Upper lobe of left lung (tissue), 6 donors: Measurements from ENCODE around the gene YPEL1. TPM values are rescaled to one million over a fixed set of nuclear protein-coding genes. Genes with fewer than 3 reads are reported as not detected.
"Not testable (repeated sequence)": the region's sequence is repeated elsewhere in the genome, so short reads cannot be mapped to it uniquely, and the experiment has no call there.

ENCODE experiments used
- ATAC-seq, 2 donors: fragments of 200-7000 bp; cut with Tn5 transposase; one replicate each; pipeline ENCODE4 v1.9.1; 2022; ENCODE audit warnings: mild to moderate bottlenecking in 2 of 2, moderate library complexity in 2 of 2; ENCODE audit not compliant: low FRiP score in 2 of 2
- DNase-seq, 2 donors: peaks; one replicate each; pipeline ENCODE4 v3.0.0-alpha.2; 2019 to 2020
- H3K27ac ChIP-seq, 4 donors: fragments of 200-600 bp; sonication (generic); one replicate each; pipeline ENCODE4 v1.5.1; 2016 to 2019
- H3K27me3 ChIP-seq, 4 donors: fragments of 200-600 bp; sonication (generic); one replicate each; pipeline ENCODE4 v1.5.1; 2017 to 2019
- H3K36me3 ChIP-seq, 4 donors: fragments of 200-600 bp; sonication (generic); one replicate each; pipeline ENCODE4 v1.5.1; 2016 to 2019
- H3K4me1 ChIP-seq, 4 donors: fragments of 200-600 bp; sonication (generic); one replicate each; pipeline ENCODE4 v1.5.1; 2018 to 2019
- H3K4me3 ChIP-seq, 4 donors: fragments of 200-600 bp; sonication (generic); one replicate each; pipeline ENCODE4 v1.5.1; 2017 to 2019; ENCODE audit warnings: mild to moderate bottlenecking in 2 of 4, moderate library complexity in 1 of 4
- H3K9me3 ChIP-seq, 4 donors: fragments of 200-600 bp; sonication (generic); one replicate each; pipeline ENCODE4 v1.5.1; 2018 to 2019
- CTCF ChIP-seq, 6 experiments: fragments of 450-650 bp in 4 of 6; fragments of 200-600 bp in 2 of 6; sonication (generic) in 2 of 6; IDR thresholded peaks; one replicate each; pipeline ENCODE4 v1.5.1; 2016 to 2019; ENCODE audit warnings: antibody characterized with exemption in 6 of 6
- EP300 ChIP-seq, 4 donors: sonication (generic); formaldehyde crosslinking; IDR thresholded peaks; one replicate each; pipeline ENCODE4 v1.5.1; 2017; ENCODE audit warnings: antibody characterized with exemption in 4 of 4, control low read depth in 2 of 4
- POLR2A ChIP-seq, 4 donors: fragments of 450-650 bp; IDR thresholded peaks; one replicate each; pipeline ENCODE4 v1.5.1; 2016 to 2017; ENCODE audit warnings: antibody characterized with exemption in 4 of 4, mild to moderate bottlenecking in 2 of 4
- POLR2AphosphoS5 ChIP-seq, 2 donors: sonication (generic); formaldehyde crosslinking; IDR thresholded peaks; one replicate each; pipeline ENCODE4 v1.5.1; 2017; ENCODE audit warnings: antibody characterized with exemption in 2 of 2
- WGBS, 2 donors: methylation state at CpG; one replicate each; pipeline ENCODE4 v1.1.5; 2017 to 2018; 5-methylcytosine and 5-hydroxymethylcytosine counted together
- total RNA-seq, 6 donors: library from RNA; depleted of rRNA in 4 of 6; stranded (reverse); fragments of >200 nt in 4 of 6; gene quantifications; one replicate each; pipeline versions ENCODE4 v1.1.0 to v1.2.1, GENCODE V29; 2016 to 2021
- donor health status: DM: no; HTN: no; CAD: no; lungs with moderate emphysema.
- donor health status: DM: no; HTN: yes; CAD: no; lungs with severe emphysema.

Gene YPEL1
- total RNA-seq, 6 donors from 2014 or later = 4.4 to 11.6 (median 7.4) TPM

DNA sequence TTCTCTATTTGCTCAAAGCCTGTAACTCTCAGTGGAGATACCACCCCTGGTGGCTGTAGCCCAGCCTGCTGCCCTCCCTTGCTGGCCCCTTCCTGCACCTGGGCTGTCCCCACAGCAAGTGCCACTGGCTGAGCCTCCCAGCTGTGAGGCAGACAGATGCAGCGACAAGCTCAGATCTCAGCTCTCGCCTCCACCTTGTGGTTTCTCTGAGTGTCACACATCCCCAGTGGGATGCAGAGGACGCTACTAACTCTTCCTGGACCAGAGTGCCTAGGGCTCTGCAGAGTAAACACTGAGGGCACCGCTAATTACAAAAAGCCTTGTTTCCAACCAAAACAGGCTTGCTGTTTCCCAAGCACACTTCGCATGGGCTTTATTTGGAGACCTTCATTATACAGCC, 8.9 kb downstream of the YPEL1 start:
- TF ChIP-seq CTCF (IDR thresholded peaks at IDR 0.05) = peak in 2 of 6 experiments; percentile 7 to 8
- TF ChIP-seq POLR2A (IDR thresholded peaks at IDR 0.05) = no peak
- TF ChIP-seq POLR2AphosphoS5 (IDR thresholded peaks at IDR 0.05) = no peak
- TF ChIP-seq EP300 (IDR thresholded peaks at IDR 0.05) = no peak
- H3K27me3 ChIP-seq = no peaks in the 10 kb centered on the region
- DNase-seq (no peak), ATAC-seq (no peak)
- WGBS, 2 donors = 83% methylated on average over 2 to 5 of the region's 5 CpGs
- H3K36me3 ChIP-seq = no peaks in the 10 kb centered on the region
- H3K4me1 ChIP-seq = no peaks in the 10 kb centered on the region
- no peaks in the 10 kb centered on the region for H3K9me3 ChIP-seq
- no peak overlapping the region for H3K27ac ChIP-seq
- no peak overlapping the region for H3K4me3 ChIP-seq

GRCh38 chr22:21725956-21726649, 9.5 kb downstream of the YPEL1 start:
- Histone ChIP-seq H3K27me3 (no peaks in the 10 kb centered on the region), H3K9me3 (no peaks in the 10 kb centered on the region), H3K27ac (no peak overlapping the region), H3K4me1 (no peaks in the 10 kb centered on the region), H3K36me3 (no peaks in the 10 kb centered on the region), H3K4me3 (no peak overlapping the region)
- 85 to 94% methylated on average over 5 to 18 of the region's 19 CpGs for WGBS, 2 donors
- no peak for TF ChIP-seq EP300 (IDR thresholded peaks at IDR 0.05)
- TF ChIP-seq POLR2A (IDR thresholded peaks at IDR 0.05) = no peak
- no peak for TF ChIP-seq CTCF (IDR thresholded peaks at IDR 0.05)
- TF ChIP-seq POLR2AphosphoS5 (IDR thresholded peaks at IDR 0.05) = no peak
- ATAC-seq (peak in 1 of 2 donors; percentile 46), DNase-seq (peak in 1 of 2 donors; percentile 68)

DNA sequence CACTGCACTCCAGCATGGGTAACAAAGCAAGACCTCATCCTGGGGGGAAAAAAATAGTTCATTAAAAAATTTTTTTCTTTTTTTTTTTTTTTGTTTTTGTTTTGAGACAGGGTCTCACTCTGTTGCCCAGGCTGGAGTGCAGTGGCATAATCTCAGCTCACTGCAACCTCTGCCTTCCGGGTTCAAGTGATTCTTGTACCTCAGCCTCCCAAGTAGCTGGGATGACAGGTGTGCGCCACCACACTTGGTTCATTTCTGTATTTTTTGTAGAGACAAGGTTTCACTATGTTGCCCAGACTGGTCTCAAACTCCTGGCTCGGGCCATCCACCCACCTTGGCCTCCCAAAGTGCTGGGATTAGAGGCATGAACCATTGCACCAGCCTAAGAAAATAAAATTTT, 11.1 kb downstream of the YPEL1 start:
- H3K27me3 ChIP-seq, H3K9me3 ChIP-seq, H3K36me3 ChIP-seq, H3K27ac ChIP-seq, ATAC-seq, DNase-seq, H3K4me3 ChIP-seq, H3K4me1 ChIP-seq: not testable (repeated sequence)
- WGBS, 2 donors = 93 to 100% methylated on average over 3 of the region's 3 CpGs

GRCh38 chr22:21721195-21721852, 14.3 kb downstream of the YPEL1 start:
- not testable (repeated sequence) for ATAC-seq, H3K27ac ChIP-seq, H3K4me3 ChIP-seq, H3K27me3 ChIP-seq, DNase-seq, H3K9me3 ChIP-seq, H3K4me1 ChIP-seq, H3K36me3 ChIP-seq
- WGBS, 2 donors = 93 to 96% methylated on average over 14 to 15 of the region's 15 CpGs

GRCh38 chr22:21720191-21720859, 15.3 kb downstream of the YPEL1 start:
- not testable (repeated sequence) for H3K27me3 ChIP-seq, H3K4me1 ChIP-seq, H3K36me3 ChIP-seq, DNase-seq, H3K27ac ChIP-seq, H3K9me3 ChIP-seq, H3K4me3 ChIP-seq, ATAC-seq
- WGBS, 2 donors = 96 to 97% methylated on average over 8 to 10 of the region's 10 CpGs

DNA sequence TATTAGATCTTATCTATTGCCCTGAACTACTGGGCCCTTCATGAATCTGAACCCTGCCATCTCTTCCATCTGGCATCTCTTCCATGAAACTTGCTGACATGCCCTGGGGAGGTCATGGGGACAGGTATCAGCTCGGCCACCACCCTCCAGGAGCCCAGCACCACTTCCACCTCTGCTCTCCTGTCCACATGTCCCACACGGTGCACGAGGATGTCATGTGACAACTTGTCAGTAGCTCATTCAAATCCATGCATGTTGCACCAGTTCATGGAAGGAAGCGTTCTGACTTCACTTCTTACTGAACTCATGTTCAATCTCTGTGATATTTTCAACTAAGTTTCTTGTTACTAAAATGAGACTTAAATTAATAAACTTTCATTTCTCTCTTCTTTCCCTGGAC, 16.6 kb downstream of the YPEL1 start:
- Histone ChIP-seq H3K36me3 (no peaks in the 10 kb centered on the region), H3K27ac (no peak overlapping the region), H3K4me1 (no peaks in the 10 kb centered on the region), H3K4me3 (no peak overlapping the region), H3K27me3 (no peaks in the 10 kb centered on the region), H3K9me3 (no peaks in the 10 kb centered on the region)
- ATAC-seq (no peak), DNase-seq (no peak)
- 54 to 70% methylated on average over 4 of the region's 4 CpGs for WGBS, 2 donors
- TF ChIP-seq POLR2AphosphoS5 (IDR thresholded peaks at IDR 0.05) = no peak
- TF ChIP-seq EP300 (IDR thresholded peaks at IDR 0.05) = no peak
- TF ChIP-seq CTCF (IDR thresholded peaks at IDR 0.05) = no peak
- no peak for TF ChIP-seq POLR2A (IDR thresholded peaks at IDR 0.05)
